Measurements from ENCODE around the gene NAAA.
"Not testable (repeated sequence)": the region's sequence is repeated elsewhere in the genome, so short reads cannot be mapped to it uniquely, and the experiment has no call there.

Gene NAAA

GRCh38 chr4:75916091-75916661 is 24.6 kb downstream of the NAAA start:
- FAIRE-seq: peak; percentile 89

GRCh38 chr4:75912968-75913367 is 27.8 kb downstream of the NAAA start:
- FAIRE-seq: no peak

- FAIRE-seq: not testable (repeated sequence)
Observed at GRCh38 chr4:75910831-75911230, 30.0 kb downstream of the NAAA start.

- FAIRE-seq: no peak
Observed at GRCh38 chr4:75909405-75909804, 31.4 kb downstream of the NAAA start.

- no peak for FAIRE-seq
Observed at GRCh38 chr4:75908555-75908954, 32.3 kb downstream of the NAAA start.

GRCh38 chr4:75907966-75908365 is 32.8 kb downstream of the NAAA start:
- no peak for FAIRE-seq

- no peak for FAIRE-seq
Observed at GRCh38 chr4:75904076-75904475, 36.7 kb downstream of the NAAA start.

GRCh38 chr4:75902352-75902751 is 38.5 kb downstream of the NAAA start, which contains the start of gene PPEF2:
TSS of gene PPEF2 (minus strand) at chr4:75902452. CDS start at chr4:75896325, 6,127 bp downstream.
- no peak for FAIRE-seq

GRCh38 chr4:75898536-75898935 is 42.3 kb downstream of the NAAA start:
- no peak for FAIRE-seq

- no peak for FAIRE-seq
Observed at GRCh38 chr4:75895744-75896314, 45.0 kb downstream of the NAAA start.

- no peak for FAIRE-seq
Observed at GRCh38 chr4:75892508-75892907, 48.3 kb downstream of the NAAA start.

- no peak for FAIRE-seq
Observed at GRCh38 chr4:75891611-75892010, 49.2 kb downstream of the NAAA start.

GRCh38 chr4:75889537-75890199 is 51.1 kb downstream of the NAAA start:
- FAIRE-seq: no peak

- FAIRE-seq: no peak
Observed at GRCh38 chr4:75886104-75886503, 54.7 kb downstream of the NAAA start.

GRCh38 chr4:75881476-75881875 is 59.3 kb downstream of the NAAA start:
- FAIRE-seq: no peak

GRCh38 chr4:75880278-75880677 is 60.5 kb downstream of the NAAA start:
- no peak for FAIRE-seq

- FAIRE-seq: no peak
Observed at GRCh38 chr4:75878246-75878756, 62.5 kb downstream of the NAAA start.

- no peak for FAIRE-seq
Observed at GRCh38 chr4:75876218-75876617, 64.6 kb downstream of the NAAA start.

- no peak for FAIRE-seq
Observed at GRCh38 chr4:75869100-75869499, 71.7 kb downstream of the NAAA start.

GRCh38 chr4:75867130-75867529 is 73.7 kb downstream of the NAAA start:
- no peak for FAIRE-seq

Data from endometrium (tissue), 2 donors.